ENCODE data around the gene VWF.
"Not testable (repeated sequence)": the region's sequence is repeated elsewhere in the genome, so short reads cannot be mapped to it uniquely, and the experiment has no call there.

The VWF gene

DNA sequence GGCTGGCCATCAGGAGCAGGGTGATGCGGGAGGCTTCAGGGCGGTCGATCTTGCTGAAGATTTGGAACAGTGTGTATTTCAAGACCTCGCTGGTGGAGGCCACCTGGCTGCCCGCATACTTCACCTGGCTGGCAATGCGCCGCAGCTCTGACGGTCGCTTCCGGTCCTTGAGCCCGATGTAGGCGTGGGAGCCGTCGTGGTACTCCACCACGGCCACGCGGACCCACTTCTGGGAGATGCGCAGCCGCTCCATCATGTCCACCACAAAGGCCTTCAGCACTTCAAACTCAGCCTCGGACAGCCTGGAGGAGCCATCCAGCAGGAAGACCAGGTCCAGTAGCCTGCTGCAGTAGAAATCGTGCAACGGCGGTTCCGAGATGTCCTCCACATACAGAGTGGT lies 105.2 kb downstream of the VWF start:
- DNase-seq (ENCODE audit: low read depth); H3K4me3 ChIP-seq (ENCODE audit: low read depth, low read length): not testable (repeated sequence)

DNA sequence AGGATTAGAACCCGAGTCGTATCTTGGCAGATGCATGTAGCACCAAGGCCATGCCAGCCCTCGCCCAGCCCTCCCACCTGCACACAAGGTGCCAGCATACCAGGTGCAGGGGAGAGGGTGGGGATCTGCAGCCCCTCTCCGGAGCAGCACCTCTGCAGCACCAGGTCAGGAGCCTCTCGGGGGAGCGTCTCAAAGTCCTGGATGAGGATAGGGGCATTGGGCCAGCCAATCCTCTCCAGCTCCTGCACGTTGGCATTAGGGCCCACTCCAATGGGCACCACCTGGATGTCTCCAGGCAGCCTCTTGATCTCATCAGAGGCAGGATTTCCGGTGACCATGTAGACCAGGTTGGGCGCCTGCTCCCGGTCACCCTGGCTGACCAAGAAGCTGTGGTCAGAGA lies 106.2 kb downstream of the VWF start:
- no peak overlapping the region for H3K4me3 ChIP-seq (ENCODE audit: low read depth, low read length)
- DNase-seq (ENCODE audit: low read depth), result no peak

DNA sequence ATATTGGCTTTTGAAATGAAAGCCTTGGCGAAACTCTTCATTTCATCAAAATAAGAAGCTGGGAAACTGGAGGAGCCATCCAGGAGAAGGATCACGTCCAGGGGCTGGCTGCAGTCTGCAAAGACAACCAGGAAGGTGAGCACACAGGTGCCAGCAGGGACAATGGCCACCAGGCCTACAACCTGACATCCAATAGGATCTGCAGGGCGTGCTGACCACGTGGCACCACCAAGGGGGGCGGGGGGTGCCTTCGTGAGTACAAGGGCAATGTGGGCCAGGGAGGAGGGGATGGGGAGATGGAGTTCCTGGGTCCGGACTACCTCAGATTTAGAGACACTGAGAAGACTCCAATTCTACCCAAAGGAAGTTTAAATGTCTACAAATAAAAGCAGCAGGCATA lies 107.7 kb downstream of the VWF start:
- no peak overlapping the region for H3K4me3 ChIP-seq (ENCODE audit: low read depth, low read length)
- DNase-seq (ENCODE audit: low read depth), result no peak

DNA sequence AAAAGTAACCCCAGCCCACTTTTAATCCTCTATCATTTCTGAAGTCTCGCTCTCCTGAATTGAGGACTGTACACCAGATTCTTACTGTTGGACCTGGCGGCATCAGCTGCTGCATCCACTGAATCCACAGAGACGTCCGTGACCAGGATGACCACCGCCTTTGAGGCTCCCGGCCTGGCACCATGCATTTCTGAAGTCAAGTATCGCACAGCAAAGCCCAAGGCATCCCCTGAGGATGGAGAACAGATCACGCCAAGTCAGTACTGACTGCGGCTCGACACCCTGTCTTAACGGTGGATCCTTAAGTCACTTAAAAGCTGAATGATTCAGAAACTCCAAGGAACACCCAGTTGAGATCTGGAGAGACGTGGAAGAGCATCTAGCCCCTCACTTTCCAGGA lies 108.5 kb downstream of the VWF start:
- not testable (repeated sequence) for DNase-seq (ENCODE audit: low read depth); H3K4me3 ChIP-seq (ENCODE audit: low read depth, low read length)

DNA sequence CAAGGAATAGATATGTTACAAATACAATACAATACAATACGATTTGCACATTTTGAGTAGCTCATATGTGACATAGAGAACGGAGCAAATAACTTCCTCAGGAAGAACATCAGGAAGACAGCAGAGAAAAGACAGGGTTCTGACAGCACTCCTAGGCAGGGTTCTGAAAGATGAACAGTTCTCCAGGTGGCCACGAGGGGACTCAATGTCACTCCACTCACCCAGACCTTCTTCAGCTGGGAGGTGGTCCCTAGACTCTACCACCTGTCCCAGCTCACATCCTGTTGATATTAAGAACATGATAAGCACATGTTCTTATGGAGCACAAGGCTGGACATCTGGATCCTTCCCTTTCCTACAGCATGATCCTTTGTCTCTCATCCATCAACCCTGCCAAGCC lies 109.2 kb downstream of the VWF start:
- not testable (repeated sequence) for DNase-seq (ENCODE audit: low read depth); H3K4me3 ChIP-seq (ENCODE audit: low read depth, low read length)

DNA sequence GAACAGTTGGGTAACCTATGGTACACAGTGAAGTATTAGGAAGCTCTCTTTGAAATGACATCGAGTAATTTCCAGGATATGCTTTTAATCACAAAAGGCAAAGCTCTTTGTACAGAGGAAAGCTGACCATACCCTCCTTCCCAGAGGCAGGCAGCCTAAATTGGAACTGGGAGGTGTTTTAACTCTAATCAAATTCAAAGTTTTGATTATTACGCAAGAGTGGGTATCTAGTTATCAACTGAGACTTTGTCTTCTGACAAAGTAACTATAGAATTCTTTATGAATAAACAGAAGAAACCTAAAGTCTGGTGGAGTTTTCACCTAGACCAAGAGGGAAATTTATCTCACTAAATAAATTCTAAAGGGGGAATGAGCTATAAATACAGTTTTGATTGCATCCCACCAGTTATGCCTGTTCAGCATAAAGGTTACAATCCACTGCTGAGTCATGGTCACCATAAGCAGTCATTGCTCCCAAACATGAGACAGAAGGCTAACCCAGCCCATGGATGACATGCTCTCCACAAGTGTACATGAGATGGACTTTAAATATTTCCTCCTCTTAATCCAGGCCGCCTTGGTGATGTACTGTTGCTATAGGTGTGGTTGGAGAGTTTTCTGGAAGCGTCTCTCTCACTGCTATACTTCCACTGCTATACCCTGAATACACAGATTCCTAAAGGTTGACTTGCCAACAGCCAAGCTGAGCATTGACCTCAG lies 113.7 kb downstream of the VWF start:
- not testable (repeated sequence) for DNase-seq (ENCODE audit: low read depth); H3K4me3 ChIP-seq (ENCODE audit: low read depth, low read length)

DNA sequence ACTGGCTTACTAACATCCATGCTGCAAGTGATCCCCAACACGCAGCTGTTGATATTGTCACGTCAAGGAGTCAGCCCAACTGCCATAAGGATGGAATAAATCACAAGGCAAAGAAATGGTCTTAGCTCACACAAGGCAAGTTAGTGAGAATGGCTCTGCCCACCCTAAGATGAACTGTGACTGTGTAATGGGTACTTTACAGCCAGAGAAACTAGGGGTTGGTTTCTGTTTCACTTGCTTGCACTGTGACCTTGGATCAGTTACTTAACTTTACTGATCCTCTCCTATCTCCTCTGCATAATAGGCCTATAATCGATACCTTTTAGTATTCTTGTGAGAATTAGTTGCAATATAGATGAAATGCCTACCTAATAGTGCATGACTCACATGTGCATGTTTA lies 127.2 kb downstream of the VWF start:
- no peak for DNase-seq (ENCODE audit: low read depth)
- no peak overlapping the region for H3K4me3 ChIP-seq (ENCODE audit: low read depth, low read length)

DNA sequence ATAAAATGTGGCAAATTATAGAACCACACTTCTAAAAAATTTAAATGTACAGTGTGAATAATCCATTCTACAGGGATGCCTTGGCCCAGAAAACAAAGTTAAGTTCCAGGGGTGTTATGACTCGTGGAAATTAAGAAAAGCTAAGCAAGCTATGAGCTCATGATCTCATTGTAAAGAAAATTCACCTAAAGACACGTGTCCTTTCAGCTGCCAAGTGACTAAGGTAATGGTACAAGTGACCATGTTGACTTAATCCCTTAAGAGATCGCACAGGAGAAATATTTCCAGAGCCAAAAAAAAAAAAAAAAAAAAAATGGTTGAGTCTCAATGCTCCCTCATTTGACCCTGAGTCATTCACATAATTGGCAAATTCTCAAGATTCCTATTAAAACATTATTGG lies 128.0 kb downstream of the VWF start:
- no peak overlapping the region for H3K4me3 ChIP-seq (ENCODE audit: low read depth, low read length)
- DNase-seq (ENCODE audit: low read depth), result no peak

DNA sequence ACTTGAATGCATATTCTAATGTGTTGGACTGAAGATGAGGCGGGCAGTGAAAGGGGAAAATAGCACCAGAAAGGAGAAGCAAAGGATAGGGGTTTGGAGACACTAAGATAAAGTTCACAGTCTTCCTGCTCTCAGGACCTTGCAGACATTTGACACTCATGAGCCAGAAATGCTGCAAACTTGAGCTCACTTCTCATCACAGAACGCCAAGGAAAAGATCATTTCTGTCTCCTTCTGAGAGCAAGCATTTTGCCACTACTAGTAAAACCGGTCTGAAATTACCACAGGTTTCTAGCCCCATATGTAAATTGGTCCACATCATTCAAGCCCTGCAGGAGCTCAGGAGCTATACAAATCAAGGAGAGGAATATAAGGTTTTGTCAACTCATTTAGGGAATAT lies 134.8 kb downstream of the VWF start:
- H3K4me3 ChIP-seq (ENCODE audit: low read depth, low read length), result no peak overlapping the region
- no peak for DNase-seq (ENCODE audit: low read depth)

DNA sequence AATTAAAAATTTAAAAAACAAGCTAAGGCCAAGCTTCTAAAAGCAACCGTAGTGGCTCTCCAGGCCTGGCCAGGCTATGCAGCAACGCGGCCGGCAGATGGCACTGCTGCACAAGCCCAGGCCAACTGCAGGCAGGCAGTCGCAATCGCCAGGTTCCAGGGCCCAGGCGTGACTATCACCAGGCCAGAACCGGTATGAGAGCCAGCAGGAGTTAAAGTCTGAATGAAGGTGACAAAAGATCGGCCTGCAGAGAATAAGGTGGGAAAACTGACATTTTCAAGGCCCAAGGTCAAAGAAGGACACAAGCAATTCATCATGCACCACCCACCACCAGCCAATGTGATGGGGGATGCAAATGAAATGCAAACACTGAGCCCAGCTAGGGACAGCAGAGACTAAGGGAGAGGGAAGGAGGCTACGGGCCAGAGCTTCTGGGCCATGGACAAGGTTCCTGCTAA lies 135.8 kb downstream of the VWF start:
- peak; percentile 20 for DNase-seq (ENCODE audit: low read depth)
- no peak overlapping the region for H3K4me3 ChIP-seq (ENCODE audit: low read depth, low read length)

DNA sequence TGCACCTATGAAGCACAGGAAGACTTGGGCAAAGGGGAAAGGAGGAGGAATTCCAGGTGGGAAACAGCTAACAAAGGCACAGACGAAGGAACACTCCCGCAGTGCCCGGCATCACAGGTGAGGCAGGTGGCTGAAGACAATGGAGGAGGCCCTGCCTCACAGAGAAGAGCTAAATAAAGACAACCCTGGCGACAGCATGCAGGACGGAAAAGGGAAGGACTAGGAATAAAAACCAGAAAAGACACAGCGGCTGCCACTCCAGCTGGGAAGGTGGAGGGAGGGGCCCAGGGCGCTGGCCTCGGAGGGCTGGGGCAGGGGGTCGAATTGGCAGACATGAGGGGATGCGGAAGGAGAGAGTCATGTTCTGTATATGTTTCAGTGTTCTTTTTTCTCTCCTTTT lies 136.4 kb downstream of the VWF start:
- no peak for DNase-seq (ENCODE audit: low read depth)
- H3K4me3 ChIP-seq (ENCODE audit: low read depth, low read length), result no peak overlapping the region

DNA sequence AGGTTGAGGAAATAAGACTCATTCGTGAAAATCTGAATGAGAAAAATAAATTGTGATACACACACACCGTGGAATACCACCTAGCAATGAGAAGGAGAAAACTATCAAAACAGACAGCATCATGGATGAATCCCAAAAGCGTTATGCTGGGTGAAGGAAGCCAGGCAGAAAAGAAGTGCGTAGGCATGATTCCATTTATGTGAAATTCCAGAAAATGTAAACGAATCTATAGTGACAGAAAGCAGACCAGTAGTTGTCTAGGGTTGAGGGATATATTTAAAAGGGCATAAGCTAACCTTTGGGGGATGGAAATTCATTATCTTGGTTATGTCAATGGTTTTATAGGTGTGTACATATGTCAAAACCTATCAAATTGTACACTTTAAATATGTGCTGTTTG lies 136.9 kb downstream of the VWF start:
- H3K4me3 ChIP-seq (ENCODE audit: low read depth, low read length), result no peak overlapping the region
- DNase-seq (ENCODE audit: low read depth), result no peak

DNA sequence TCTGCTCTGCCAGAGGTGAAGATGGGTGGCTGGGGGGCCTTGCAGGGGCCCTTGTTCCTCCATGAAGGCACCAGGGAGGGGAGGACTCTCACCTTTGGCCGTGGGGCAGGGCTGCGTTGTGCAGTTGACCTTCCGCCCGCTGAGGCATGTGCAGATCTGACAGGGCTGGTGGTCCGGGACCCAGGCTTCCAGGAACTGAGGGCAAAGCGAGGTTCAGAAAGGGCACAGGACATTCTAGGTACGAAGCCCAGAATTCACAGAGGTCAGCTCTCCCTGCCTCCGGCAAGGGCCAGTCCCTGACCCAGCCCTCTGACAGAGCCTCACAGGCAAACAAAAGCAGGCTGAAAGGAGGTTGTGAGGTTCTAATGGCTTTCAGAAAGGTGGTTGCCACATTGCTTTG lies 139.0 kb downstream of the VWF start:
- H3K4me3 ChIP-seq (ENCODE audit: low read depth, low read length), result no peak overlapping the region
- DNase-seq (ENCODE audit: low read depth), result no peak

DNA sequence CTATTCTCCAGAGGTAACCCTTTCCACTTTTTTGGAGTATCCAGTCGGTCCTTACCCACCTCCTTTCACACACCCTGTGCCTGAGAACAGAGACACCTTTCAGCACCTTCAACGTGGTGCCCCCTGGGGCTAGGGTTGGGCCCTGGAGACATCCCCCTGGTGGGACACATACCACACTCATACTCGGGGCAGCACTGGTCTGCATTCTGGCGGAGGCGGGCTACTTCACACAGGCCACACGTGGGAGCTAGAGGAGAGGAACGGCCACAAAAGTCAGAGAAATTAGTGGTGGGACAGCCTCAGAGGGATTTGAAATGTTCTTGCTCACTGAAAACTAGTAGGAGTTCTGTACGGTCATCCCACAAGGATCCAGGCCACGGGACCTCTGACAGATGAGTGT lies 139.6 kb downstream of the VWF start:
- no peak for DNase-seq (ENCODE audit: low read depth)

DNA sequence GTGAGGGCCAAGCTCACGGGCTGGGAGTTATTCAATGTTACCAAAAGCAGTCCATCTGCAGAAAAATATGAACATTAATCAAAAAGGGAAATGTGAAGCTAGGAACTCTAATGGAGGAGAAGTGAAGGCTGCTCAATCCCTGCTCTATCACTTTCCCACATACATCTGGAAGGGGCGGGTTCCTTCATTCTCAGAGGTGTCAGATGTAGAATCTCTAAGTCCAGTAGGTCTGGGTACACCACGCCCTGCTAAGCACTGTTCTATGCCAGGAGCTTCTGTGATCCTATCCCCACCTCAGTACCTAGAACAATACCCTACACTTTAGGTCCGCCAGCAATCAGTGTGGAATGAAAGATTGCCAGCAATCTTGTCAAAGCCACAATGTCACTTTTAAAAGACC lies 142.4 kb downstream of the VWF start:
- DNase-seq (ENCODE audit: low read depth), result no peak
- H3K4me3 ChIP-seq (ENCODE audit: low read depth, low read length), result no peak overlapping the region

More for the DNA sequence above, 139.6 kb downstream of the VWF start:
- H3K4me3 ChIP-seq (ENCODE audit: low read depth, low read length), result no peak overlapping the region

DNA sequence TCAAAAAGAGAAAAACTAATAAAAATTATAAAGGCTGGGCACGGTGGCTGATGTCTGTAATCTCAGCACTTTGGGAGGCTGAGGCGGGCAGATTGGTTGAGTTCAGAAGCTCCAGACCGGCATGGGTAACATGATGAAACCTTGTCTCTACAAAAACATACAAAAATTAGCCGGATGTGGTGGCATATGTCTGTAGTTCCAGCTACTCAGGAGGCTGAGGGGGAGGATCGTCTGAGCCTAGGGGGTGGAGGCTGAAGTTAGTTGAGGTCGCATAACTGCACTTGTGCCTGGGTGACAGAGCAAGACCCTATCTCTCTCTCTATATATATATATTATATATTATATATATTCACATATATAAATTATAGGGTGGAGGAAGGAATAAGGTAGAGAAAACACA lies 146.9 kb downstream of the VWF start:
- H3K4me3 ChIP-seq (ENCODE audit: low read depth, low read length), result no peak overlapping the region
- no peak for DNase-seq (ENCODE audit: low read depth)

DNA sequence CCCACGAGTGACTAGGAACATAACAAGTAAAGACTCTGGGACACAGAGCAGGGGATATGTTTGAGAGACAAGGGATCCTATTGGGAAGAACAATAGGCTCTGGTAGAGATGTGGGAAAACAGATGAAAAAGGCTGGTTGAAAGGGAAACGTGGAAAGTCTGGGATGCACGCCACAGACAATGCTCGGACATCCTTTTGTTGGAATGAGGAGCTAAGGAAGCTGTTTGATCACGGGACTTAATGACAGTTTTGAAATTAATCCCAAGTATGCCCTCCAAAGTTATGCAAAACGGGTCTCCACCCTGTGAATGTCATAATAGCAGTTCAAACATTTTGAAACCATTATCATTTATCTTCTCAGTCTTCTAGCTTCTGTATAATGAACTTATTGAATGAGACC lies 147.8 kb downstream of the VWF start:
- no peak for DNase-seq (ENCODE audit: low read depth)
- H3K4me3 ChIP-seq (ENCODE audit: low read depth, low read length), result no peak overlapping the region

DNA sequence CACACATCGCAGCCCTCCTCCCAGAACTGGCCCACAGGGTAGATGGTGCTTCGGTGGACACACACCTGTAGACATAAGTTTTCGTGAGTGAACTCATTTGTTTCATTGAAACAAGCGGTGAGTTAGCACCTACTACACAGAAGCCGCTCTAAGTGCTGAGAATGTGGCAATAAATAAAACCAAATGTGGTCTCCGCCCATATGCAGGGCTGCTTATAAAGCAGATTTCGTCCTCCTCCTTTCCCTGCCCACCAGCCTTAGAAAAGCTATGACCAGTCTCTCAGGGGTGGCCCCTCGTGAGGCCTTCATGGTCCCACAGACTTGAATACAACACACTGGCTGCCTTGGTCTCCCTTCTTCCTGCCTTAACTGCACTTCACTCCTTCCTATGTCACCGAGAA lies 148.3 kb downstream of the VWF start:
- DNase-seq (ENCODE audit: low read depth), result no peak
- H3K4me3 ChIP-seq (ENCODE audit: low read depth, low read length), result no peak overlapping the region

DNA sequence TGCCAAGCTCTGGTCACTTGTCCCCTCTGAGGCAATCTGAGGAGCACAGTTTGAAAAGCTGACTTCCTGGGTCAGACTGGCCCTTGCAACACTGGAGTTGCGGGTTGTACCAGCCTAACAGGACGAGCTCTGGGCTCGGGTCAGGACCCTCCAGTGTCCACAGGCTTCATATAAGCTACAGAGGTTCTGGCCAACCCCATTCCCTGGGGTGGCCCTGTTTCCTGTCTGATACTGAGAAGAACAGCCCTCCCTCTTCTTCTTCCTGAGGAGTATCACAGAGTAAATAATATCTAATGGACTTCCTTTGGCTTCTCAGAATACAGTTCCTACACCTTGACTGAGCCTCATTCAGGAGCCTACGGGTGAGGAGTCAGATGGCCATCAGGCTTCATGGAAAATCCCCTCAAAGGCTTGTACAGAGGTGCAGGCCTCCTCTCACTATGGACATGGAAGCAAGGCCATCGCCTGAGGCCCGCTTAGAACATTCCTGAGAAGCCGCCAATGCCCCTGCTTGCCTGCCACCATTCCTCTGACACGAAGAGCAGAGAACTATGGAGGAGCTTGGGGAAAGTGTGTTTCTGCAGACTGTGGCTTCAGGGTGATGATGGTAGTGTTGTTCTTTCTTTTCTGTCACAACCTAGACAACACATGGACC lies 150.9 kb downstream of the VWF start:
- DNase-seq (ENCODE audit: low read depth), result no peak
- no peak overlapping the region for H3K4me3 ChIP-seq (ENCODE audit: low read depth, low read length)

DNA sequence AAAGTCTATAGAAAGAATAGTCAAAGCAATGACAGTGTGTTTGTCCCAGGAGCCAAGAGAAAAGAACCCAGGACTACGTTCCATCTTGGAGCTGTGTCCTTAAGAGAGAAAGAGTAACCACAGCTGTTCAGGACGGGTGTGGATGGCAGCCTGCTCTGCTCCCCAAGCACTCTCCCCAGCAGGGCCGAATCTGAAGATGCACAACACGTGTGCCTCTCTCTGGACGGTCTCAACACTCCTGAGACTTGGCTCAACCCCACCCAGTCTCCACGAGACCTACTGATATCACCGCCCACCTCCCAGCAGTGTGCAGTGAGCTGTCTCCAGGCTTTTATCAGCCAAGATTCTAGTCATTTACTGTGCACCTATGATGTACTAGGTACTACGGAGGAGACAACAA lies 152.1 kb downstream of the VWF start:
- no peak overlapping the region for H3K4me3 ChIP-seq (ENCODE audit: low read depth, low read length)
- no peak for DNase-seq (ENCODE audit: low read depth)

DNA sequence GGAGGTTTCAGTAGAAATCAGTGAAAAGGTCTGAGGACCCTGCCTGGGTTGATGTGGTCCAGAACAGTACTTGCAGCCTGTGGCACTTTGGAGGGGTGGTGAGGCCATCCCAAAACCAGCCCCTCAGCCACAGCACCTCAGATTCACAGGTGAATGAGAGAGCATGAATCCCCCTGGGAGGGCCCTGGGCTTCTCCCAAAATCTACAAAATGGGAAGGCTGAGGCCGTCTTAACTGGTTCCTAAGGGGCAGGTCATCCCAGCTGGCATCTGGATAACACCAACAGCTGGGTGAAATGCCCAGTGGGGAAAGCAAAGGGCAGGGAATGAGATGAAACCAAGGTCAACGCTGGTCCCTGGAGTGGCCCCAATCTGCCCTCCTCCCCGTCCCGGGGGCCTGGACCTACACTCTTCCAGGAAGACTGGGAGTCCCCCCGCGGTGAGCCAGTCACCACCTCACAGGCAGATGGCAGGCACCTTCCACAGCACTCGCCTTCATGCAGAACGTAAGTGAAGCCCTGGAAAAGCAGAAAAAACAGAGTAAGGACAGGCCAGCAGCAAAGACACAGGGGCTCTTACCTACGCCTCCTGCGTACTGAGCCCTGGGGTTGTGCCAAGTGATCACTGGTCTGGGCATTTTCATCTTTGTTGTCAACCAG lies 153.1 kb downstream of the VWF start:
- DNase-seq (ENCODE audit: low read depth), result no peak
- H3K4me3 ChIP-seq (ENCODE audit: low read depth, low read length), result no peak overlapping the region
